HUES64 (cell line): ENCODE measurements around the gene KRTAP9-6.
"Not testable (repeated sequence)": the region's sequence is repeated elsewhere in the genome, so short reads cannot be mapped to it uniquely, and the experiment has no call there.

Experiments
- H3K27ac ChIP-seq: 2 replicates; pipeline ENCODE4 v1.7.0; 2013; ENCODE audit warnings: low read depth, low read length, inconsistent platforms
- H3K27me3 ChIP-seq: 2 replicates; pipeline ENCODE4 v1.6.1; 2013; ENCODE audit warnings: mild to moderate bottlenecking, low read length; ENCODE audit not compliant: insufficient read depth
- H3K36me3 ChIP-seq: 2 replicates; pipeline ENCODE4 v1.6.1; 2013; ENCODE audit warnings: mild to moderate bottlenecking, low read length; ENCODE audit not compliant: insufficient read depth
- H3K4me1 ChIP-seq: 2 replicates; pipeline ENCODE4 v1.6.1; 2013; ENCODE audit warnings: mild to moderate bottlenecking, low read length, moderate library complexity; ENCODE audit not compliant: insufficient read depth
- H3K4me3 ChIP-seq: 2 replicates; pipeline ENCODE4 v1.5.1; 2013; ENCODE audit warnings: mild to moderate bottlenecking, low read length, moderate library complexity
- H3K9ac ChIP-seq: 2 replicates; pipeline ENCODE4 v1.6.1; 2013; ENCODE audit warnings: mild to moderate bottlenecking, low read depth, low read length
- H3K9me3 ChIP-seq: 2 replicates; pipeline ENCODE4 v1.6.1; 2013; ENCODE audit warnings: low read depth, low read length; ENCODE audit not compliant: insufficient read depth
- WGBS: fragments of 150-250, 120-280 bp; methylation state at CpG from one replicate; pipeline ENCODE4 v1.1.7; 2013; ENCODE audit warnings: missing lambda C conversion rate; 5-methylcytosine and 5-hydroxymethylcytosine counted together

The KRTAP9-6 gene

DNA sequence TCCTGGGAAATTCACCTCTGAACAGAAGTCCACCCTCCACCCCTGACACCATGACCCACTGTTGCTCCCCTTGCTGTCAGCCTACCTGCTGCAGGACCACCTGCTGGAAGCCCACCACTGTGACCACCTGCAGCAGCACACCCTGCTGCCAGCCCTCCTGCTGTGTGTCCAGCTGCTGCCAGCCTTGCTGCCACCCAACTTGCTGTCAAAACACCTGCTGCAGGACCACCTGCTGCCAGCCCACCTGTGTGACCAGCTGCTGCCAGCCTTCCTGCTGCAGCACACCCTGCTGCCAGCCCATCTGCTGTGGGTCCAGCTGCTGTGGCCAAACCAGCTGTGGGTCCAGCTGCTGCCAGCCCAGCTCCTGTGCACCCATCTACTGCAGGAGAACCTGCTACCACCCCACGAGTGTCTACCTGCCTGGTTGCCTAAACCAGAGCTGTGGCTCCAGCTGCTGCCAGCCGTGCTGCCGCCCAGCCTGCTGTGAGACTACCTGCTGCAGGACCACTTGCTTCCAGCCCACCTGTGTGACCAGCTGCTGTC, 10.5 kb downstream of the KRTAP9-6 start, which contains the start of gene KRTAP9-7:
Gene KRTAP9-7, plus strand, starts transcription at position 51 of the 543 bp plus-strand sequence. Its CDS starts 0 bp downstream, at position 51.
- H3K9me3 ChIP-seq, H3K4me1 ChIP-seq, H3K9ac ChIP-seq, H3K4me3 ChIP-seq, H3K27me3 ChIP-seq, H3K27ac ChIP-seq, H3K36me3 ChIP-seq: not testable (repeated sequence)
- WGBS: 84% methylated on average over 3 of the region's 3 CpGs

DNA sequence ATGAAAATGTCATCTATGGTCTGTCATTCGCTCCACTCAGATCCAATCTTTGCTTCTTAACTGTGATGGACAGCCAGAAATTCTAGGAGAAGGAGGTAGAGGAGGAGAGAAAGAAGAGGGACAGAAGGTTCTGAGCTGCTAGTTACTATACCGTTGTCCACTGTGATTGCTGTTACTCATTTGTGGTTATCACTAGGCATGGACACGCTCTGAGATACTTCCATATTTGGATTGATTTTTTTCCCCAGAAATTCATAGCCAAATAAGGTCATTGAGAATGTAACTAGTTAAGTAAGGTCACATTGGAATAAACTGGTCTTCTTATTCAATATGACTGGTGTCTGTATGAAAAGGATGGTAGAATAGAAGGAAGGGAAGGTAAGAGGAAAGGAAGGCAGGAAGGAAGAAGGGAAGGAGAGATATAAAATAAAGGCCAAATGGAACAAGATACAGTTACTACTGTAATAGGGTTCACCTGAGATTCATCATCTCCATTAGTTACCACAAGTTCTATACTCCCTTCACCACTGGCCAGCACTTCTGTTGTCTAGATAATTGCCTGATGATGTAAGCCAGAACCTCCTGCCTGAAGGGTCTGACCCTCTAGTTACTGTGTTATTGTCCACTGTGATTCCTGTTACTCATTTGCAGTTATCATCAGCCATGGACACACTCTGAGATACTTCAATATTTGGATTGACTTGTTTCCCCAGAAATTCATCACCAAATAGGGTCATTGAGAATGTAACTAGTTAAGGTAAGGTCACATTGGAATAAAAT, 13.2 kb downstream of the KRTAP9-6 start:
- no peaks in the 10 kb centered on the region for H3K36me3 ChIP-seq
- 0 out of 2 replicates have a peak, but pooled peaks cover under 1% of the 10 kb centered on the region for H3K4me1 ChIP-seq
- no peaks in the 10 kb centered on the region for H3K27me3 ChIP-seq
- no peak overlapping the region for H3K9ac ChIP-seq
- H3K27ac ChIP-seq: no peak overlapping the region
- 89% methylated on average over 3 of the region's 3 CpGs for WGBS
- H3K4me3 ChIP-seq: no peak overlapping the region
- H3K9me3 ChIP-seq: no peaks in the 10 kb centered on the region

DNA sequence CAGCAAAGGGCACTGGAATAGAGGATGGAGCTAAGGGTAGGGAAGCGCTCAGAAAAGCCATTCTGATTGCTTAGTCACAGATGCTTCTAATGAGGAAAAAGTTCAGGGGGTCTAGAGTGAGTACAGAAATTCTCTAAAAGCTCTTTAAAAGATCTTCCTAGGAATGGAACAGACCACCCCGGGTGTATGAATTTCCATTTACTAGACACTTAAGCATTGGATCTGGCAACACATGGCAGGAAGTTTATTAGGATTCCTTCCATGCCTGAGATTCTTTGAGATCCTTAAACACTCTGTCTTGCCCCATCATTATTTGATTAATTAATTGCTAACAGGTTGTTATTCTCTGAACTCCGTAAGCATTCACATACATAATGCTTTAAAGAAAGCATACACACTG, 18.9 kb downstream of the KRTAP9-6 start:
- 0 out of 2 replicates have a peak, but pooled peaks cover 9% of the 10 kb centered on the region for H3K4me1 ChIP-seq
- no peaks in the 10 kb centered on the region for H3K36me3 ChIP-seq
- no peaks in the 10 kb centered on the region for H3K27me3 ChIP-seq
- H3K9me3 ChIP-seq: no peaks in the 10 kb centered on the region
- WGBS: 93% methylated on average over 2 of the region's 3 CpGs
- no peak overlapping the region for H3K4me3 ChIP-seq
- no peak overlapping the region for H3K27ac ChIP-seq
- H3K9ac ChIP-seq: no peak overlapping the region

DNA sequence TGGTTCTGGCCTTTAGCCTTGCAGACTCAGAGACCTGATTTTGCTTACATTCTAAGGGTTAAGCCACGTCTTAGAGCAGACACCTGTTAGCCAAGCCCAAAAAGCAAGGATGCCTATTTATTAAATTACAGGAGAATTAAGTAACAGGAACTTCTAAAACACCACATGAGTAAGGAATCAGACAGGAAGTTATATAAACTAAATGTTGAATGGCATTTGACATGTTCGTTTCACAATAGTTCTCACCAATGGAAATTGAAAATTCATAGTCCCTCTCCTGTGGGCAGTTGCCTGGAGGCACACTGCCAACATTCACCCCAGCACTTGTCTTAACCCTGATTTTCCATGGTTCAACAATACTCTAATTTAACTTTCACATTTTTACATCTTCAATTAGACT, 19.4 kb downstream of the KRTAP9-6 start:
- no peak overlapping the region for H3K27ac ChIP-seq
- H3K36me3 ChIP-seq: no peaks in the 10 kb centered on the region
- H3K4me3 ChIP-seq: no peak overlapping the region
- H3K9me3 ChIP-seq: no peaks in the 10 kb centered on the region
- no peak overlapping the region for H3K9ac ChIP-seq
- 71% methylated on average over 2 of the region's 2 CpGs for WGBS
- H3K4me1 ChIP-seq: 0 out of 2 replicates have a peak, but pooled peaks cover 9% of the 10 kb centered on the region
- no peaks in the 10 kb centered on the region for H3K27me3 ChIP-seq

DNA sequence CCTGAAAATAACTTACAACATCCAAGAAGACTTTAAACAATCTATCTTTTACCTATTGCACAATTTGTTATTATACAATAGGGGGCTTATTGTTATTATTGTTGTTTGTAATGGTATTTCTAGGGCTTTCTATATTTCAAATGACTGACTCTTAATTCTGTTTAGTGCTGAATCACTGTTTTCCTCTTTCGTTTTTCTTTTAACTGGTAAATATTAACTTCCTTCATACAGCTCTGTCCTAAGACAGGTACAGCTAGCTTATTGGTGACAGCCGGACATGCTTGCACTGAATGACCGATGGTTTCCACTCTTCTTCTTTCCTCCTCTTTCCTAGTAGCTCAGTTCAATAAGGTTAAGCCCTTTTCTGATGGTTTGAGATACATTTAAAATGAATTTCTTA, 21.9 kb downstream of the KRTAP9-6 start:
- H3K4me3 ChIP-seq: no peak overlapping the region
- no peak overlapping the region for H3K27ac ChIP-seq
- no peaks in the 10 kb centered on the region for H3K27me3 ChIP-seq
- no peaks in the 10 kb centered on the region for H3K36me3 ChIP-seq
- H3K4me1 ChIP-seq: 0 out of 2 replicates have a peak, but pooled peaks cover 9% of the 10 kb centered on the region
- H3K9ac ChIP-seq: no peak overlapping the region
- no peaks in the 10 kb centered on the region for H3K9me3 ChIP-seq
- WGBS: 94% methylated on average over 3 of the region's 3 CpGs

DNA sequence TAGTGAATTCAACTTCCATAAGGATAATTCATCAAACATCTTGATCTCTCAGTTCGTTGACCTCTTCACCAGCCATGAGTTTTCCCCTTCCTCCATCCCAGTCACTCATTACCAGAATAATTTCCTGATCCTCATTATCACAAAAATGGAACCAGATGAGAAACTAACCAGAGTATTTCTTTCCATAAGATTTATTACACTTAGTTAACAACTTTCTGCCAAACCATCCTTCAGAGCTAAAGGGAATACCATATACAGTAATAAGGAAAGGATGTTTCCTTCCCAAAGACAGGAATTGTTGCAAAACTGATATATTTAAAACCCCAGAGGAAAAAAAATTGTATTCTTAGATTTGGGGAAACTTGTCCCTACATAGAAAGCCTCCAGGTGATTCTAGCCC, 28.8 kb downstream of the KRTAP9-6 start:
- 92% methylated on average over 1 of the region's 1 CpG for WGBS
- Histone ChIP-seq H3K4me3 (no peak overlapping the region), H3K9ac (no peak overlapping the region), H3K36me3 (no peaks in the 10 kb centered on the region), H3K27me3 (no peaks in the 10 kb centered on the region), H3K27ac (no peak overlapping the region), H3K4me1 (no peaks in the 10 kb centered on the region), H3K9me3 (no peaks in the 10 kb centered on the region)

DNA sequence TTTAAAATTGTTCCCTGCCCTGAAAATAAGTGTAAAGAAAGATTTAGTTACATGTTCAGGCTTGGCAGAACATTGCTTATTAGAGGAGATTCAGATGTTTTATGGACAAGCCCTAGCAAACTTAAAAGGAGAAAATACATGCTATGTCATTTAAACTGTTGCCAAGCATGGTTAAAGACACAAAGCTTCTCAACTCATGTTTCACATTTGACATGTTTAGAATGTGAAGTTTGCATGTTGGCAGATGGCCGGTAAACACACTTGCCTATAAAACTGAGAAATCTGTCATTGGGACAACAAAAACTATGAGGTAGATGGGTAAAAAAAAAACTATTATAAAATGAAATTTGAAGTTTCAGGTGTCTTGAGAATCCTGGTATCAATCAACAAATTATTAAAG, 31.7 kb downstream of the KRTAP9-6 start:
- Histone ChIP-seq H3K9me3 (no peaks in the 10 kb centered on the region), H3K9ac (no peak overlapping the region), H3K36me3 (no peaks in the 10 kb centered on the region), H3K27me3 (no peaks in the 10 kb centered on the region), H3K27ac (no peak overlapping the region), H3K4me1 (no peaks in the 10 kb centered on the region), H3K4me3 (no peak overlapping the region)
- 92% methylated on average over 1 of the region's 1 CpG for WGBS

DNA sequence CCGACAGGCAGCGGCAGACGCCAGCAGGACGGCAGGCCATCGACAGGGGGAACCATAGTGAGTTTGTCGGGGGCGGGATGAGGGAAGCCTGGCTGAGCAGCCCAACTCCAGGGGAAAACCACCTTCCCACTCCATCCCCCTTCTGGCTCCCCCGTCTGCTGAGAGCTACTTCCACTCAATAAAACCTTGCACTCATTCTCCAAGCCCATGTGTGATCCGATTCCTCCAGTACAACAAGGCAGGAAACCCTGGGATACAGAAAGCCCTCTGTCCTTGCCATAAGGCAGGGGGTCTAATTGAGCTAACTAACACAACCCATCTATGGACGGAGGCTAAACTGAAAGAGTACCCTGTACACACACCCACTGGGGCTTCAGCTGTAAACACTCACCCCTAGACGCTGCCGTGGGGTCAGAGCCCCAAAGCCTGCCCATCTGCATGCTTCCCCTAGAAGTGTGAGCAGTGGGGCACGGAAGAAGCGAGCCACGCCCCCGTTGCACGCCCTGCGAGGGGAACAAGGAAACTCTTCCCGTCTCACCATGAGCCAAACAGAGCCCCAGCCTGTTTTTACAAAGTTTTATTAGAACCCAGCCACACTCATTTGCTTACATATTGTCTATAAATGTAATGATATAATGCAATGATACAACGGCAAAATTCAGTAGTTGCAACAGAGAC, 33.4 kb downstream of the KRTAP9-6 start:
- 86% methylated on average over 19 of the region's 20 CpGs for WGBS
- Histone ChIP-seq H3K4me3 (no peak overlapping the region), H3K27me3 (no peaks in the 10 kb centered on the region), H3K9me3 (no peaks in the 10 kb centered on the region), H3K27ac (no peak overlapping the region), H3K36me3 (no peaks in the 10 kb centered on the region), H3K9ac (no peak overlapping the region), H3K4me1 (no peaks in the 10 kb centered on the region)

DNA sequence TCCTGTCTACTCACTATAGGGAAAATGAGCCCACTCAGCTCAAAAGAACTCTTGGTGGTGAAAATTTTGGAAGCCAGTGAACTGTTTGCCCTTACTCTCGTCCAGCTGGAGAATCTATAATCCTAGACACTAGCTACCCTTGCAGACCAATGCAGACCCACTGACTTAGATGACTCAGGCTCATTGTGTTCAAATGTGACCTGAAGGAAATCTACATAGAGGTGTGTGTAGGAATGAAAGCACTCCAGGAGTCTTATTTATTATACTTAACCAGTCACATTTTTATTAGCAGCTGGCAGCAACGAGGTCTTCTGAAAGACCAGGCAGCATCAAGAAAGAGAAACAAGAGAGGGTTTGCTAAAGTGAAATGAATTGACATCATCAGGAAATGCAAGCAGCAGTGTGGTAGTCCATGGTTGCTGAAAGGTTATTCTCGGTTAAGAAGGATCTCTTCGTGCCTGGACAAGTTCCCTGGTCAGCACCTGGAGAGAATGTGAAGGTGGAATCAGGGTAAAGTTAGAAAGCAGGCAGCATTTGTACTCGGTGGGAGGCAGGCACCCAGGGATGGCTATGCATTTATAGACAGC, 36.1 kb downstream of the KRTAP9-6 start:
- no peak overlapping the region for H3K27ac ChIP-seq
- 87% methylated on average over 5 of the region's 5 CpGs for WGBS
- H3K27me3 ChIP-seq: no peaks in the 10 kb centered on the region
- no peaks in the 10 kb centered on the region for H3K36me3 ChIP-seq
- no peak overlapping the region for H3K4me3 ChIP-seq
- no peaks in the 10 kb centered on the region for H3K4me1 ChIP-seq
- no peaks in the 10 kb centered on the region for H3K9me3 ChIP-seq
- H3K9ac ChIP-seq: no peak overlapping the region

DNA sequence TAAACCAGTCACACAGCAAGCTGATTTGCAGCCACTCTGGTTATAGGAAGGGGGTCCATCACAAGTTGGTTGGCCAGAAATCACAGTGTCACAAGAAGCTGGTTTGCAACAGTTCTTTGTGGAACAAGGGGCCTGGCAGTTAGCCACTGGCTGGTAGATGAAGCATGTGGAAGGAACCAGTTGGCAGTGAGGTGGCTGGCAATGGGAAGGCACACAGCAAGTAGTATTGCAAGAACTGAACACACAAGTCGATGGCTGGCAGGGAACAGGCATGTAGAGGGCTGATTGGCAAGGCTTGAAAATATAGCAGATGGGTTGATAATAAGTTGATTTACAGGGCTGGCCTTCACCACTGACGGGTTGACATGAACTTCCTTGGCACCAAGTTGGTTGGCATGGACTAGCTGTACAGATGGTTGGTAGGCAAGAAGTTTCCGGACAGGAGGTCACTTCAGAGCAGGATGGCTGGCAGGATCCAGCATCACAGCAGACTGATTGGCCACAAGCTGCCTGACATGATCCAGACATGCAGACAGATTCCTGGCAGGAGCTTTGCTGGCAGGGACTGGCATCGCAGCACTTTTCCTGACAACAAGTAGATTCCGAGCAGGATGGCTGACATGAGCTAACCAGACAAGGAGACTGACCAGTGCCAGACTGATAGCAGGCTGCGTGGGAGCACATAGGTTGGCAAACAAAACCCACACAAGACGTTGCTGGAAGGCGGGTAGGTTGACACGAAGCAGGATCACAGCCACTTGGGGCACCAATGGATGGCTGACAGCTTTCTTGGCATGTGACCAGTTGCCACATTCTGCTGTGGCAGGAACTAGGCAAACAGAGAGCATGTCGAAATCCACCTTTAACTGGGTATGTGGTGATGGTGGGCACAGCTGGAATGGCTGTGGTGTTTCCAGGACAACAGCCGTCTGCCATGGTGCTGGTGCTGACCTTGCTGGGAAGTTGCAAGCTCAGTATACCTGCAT, 37.0 kb downstream of the KRTAP9-6 start, which contains the start of gene KRTAP29-1:
Gene KRTAP29-1, minus strand, starts transcription at position 936 of the 986 bp plus-strand sequence. Its CDS starts 0 bp downstream, at position 936.
- Histone ChIP-seq H3K9ac (no peak within 1 kb of the TSS), H3K4me1 (no peaks in the 10 kb centered on the region), H3K36me3 (no peaks in the 10 kb centered on the region), H3K27ac (no peak within 1 kb of the TSS), H3K27me3 (no peaks in the 10 kb centered on the region), H3K4me3 (no peak within 1 kb of the TSS), H3K9me3 (no peaks in the 10 kb centered on the region)
- 86% methylated on average over 11 of the region's 11 CpGs for WGBS
